ENCODE results near the gene FARS2. TPM values are rescaled to one million over a fixed set of nuclear protein-coding genes. Genes with fewer than 3 reads are reported as not detected.
"Not testable (repeated sequence)": the region's sequence is repeated elsewhere in the genome, so short reads cannot be mapped to it uniquely, and the experiment has no call there.

FARS2 gene
- total RNA-seq, 2 experiments from 2014 or later = 15.7 to 18.5 TPM

GRCh38 chr6:5656226-5656625 lies 394.9 kb downstream of the FARS2 start:
- H3K4me3 Mint-ChIP-seq = no peak overlapping the region
- peaks cover 25% of the 10 kb centered on the region for H3K36me3 Mint-ChIP-seq (ENCODE audit: low read depth)
- ATAC-seq = no peak

GRCh38 chr6:5656695-5657094 lies 395.4 kb downstream of the FARS2 start:
- peaks cover 25% of the 10 kb centered on the region for H3K36me3 Mint-ChIP-seq (ENCODE audit: low read depth)
- H3K27me3 Mint-ChIP-seq; H3K4me3 Mint-ChIP-seq; CTCF ChIA-PET; DNase-seq; POLR2A ChIA-PET; H3K27ac Mint-ChIP-seq; ATAC-seq; H3K4me1 Mint-ChIP-seq (ENCODE audit: low read depth); H3K9me3 Mint-ChIP-seq; intact Hi-C loops (cut with micrococcal nuclease): not testable (repeated sequence)

More at GRCh38 chr6:5656226-5656625, 394.9 kb downstream of the FARS2 start:
- Mint-ChIP-seq H3K4me1 (ENCODE audit: low read depth) (peaks cover 5% of the 10 kb centered on the region), H3K27me3 (no peaks in the 10 kb centered on the region), H3K9me3 (no peaks in the 10 kb centered on the region), H3K27ac (no peak overlapping the region)
- ChIA-PET CTCF (no interaction called here), POLR2A (no interaction called here)
- intact Hi-C loops (cut with micrococcal nuclease) = no loop called here
- no peak for TF ChIP-seq CTCF (IDR thresholded peaks at IDR 0.05)
- no peak for DNase-seq

GRCh38 chr6:5657684-5658430 lies 396.5 kb downstream of the FARS2 start:
- ChIA-PET POLR2A (interaction anchor here (0.5 kb wide), 1 partner anchor 1666 kb away, joined by 3 read pairs; no protein-coding TSS in a partner anchor), CTCF (no interaction called here)
- intact Hi-C loops (cut with micrococcal nuclease) = no loop called here
- Mint-ChIP-seq H3K27ac (no peak overlapping the region), H3K36me3 (ENCODE audit: low read depth) (peaks cover 20% of the 10 kb centered on the region), H3K9me3 (no peaks in the 10 kb centered on the region), H3K4me1 (ENCODE audit: low read depth) (peaks cover 5% of the 10 kb centered on the region), H3K4me3 (no peak overlapping the region), H3K27me3 (no peaks in the 10 kb centered on the region)
- ATAC-seq (no peak), DNase-seq (no peak)
- TF ChIP-seq CTCF (IDR thresholded peaks at IDR 0.05) = no peak

GRCh38 chr6:5659467-5659866 lies 398.2 kb downstream of the FARS2 start:
- ChIA-PET POLR2A (no interaction called here), CTCF (no interaction called here)
- peaks cover 20% of the 10 kb centered on the region for H3K36me3 Mint-ChIP-seq (ENCODE audit: low read depth)
- no peak overlapping the region for H3K27ac Mint-ChIP-seq
- no peak for TF ChIP-seq CTCF (IDR thresholded peaks at IDR 0.05)
- H3K27me3 Mint-ChIP-seq = no peaks in the 10 kb centered on the region
- peaks cover 16% of the 10 kb centered on the region for H3K4me1 Mint-ChIP-seq (ENCODE audit: low read depth)
- DNase-seq = no peak
- ATAC-seq = no peak
- H3K9me3 Mint-ChIP-seq = no peaks in the 10 kb centered on the region
- H3K4me3 Mint-ChIP-seq = no peak overlapping the region
- intact Hi-C loops (cut with micrococcal nuclease) = no loop called here

- peaks cover 14% of the 10 kb centered on the region for H3K36me3 Mint-ChIP-seq (ENCODE audit: low read depth)
- no peak overlapping the region for H3K4me3 Mint-ChIP-seq
- TF ChIP-seq CTCF (IDR thresholded peaks at IDR 0.05) = no peak
- intact Hi-C loops (cut with micrococcal nuclease) = no loop called here
- ATAC-seq (no peak), DNase-seq (no peak)
- ChIA-PET POLR2A (interaction anchor here (0.5 kb wide), 1 partner anchor 61 kb away, joined by 3 read pairs; no protein-coding TSS in a partner anchor), CTCF (no interaction called here)
- no peak overlapping the region for H3K27ac Mint-ChIP-seq
- no peaks in the 10 kb centered on the region for H3K27me3 Mint-ChIP-seq
- H3K4me1 Mint-ChIP-seq (ENCODE audit: low read depth) = peaks cover 29% of the 10 kb centered on the region
- H3K9me3 Mint-ChIP-seq = no peaks in the 10 kb centered on the region
Measured at GRCh38 chr6:5660772-5661171, 399.5 kb downstream of the FARS2 start.

Measured in activated CD8-positive, alpha-beta T cell treated with anti-CD3 and anti-CD28 coated beads for 36 hours (primary cell).